GM19397 (cell line): Measurements from ENCODE around the gene DCAF10.
"Not testable (repeated sequence)": the region's sequence is repeated elsewhere in the genome, so short reads cannot be mapped to it uniquely, and the experiment has no call there.

ENCODE experiments used
- ATAC-seq: cut with Tn5 transposase; IDR thresholded peaks from one replicate; pipeline ENCODE4 v1.9.1; 2021; ENCODE audit warnings: mild to moderate bottlenecking, moderate library complexity; ENCODE audit not compliant: unreplicated experiment

The DCAF10 gene

GRCh38 chr9:37906312-37907239 is 106.0 kb downstream of the DCAF10 start:
- ATAC-seq, result no peak

GRCh38 chr9:37908283-37908682 is 107.7 kb downstream of the DCAF10 start:
- no peak for ATAC-seq

GRCh38 chr9:37908698-37909186 is 108.1 kb downstream of the DCAF10 start:
- no peak for ATAC-seq

- ATAC-seq, result no peak
These were observed 108.7 kb downstream of the DCAF10 start for GRCh38 chr9:37909326-37909725.

GRCh38 chr9:37909836-37910235 is 109.2 kb downstream of the DCAF10 start:
- ATAC-seq, result not testable (repeated sequence)

- no peak for ATAC-seq
These were observed 109.7 kb downstream of the DCAF10 start for GRCh38 chr9:37910271-37910670.

GRCh38 chr9:37911271-37911681 is 110.7 kb downstream of the DCAF10 start:
- ATAC-seq, result no peak

GRCh38 chr9:37913480-37914153 is 113.0 kb downstream of the DCAF10 start:
- ATAC-seq, result peak; percentile 74

GRCh38 chr9:37914154-37914551 is 113.6 kb downstream of the DCAF10 start:
- ATAC-seq, result no peak

- ATAC-seq, result no peak
These were observed 114.2 kb downstream of the DCAF10 start for GRCh38 chr9:37914701-37915358.

- ATAC-seq, result no peak
These were observed 115.4 kb downstream of the DCAF10 start for GRCh38 chr9:37915911-37916470.

- no peak for ATAC-seq
These were observed 116.1 kb downstream of the DCAF10 start for GRCh38 chr9:37916471-37917312.
